HG03571 (cell line): ENCODE results near the gene RAP2C.

Experiments used
- ATAC-seq: cut with Tn5 transposase; IDR thresholded peaks from one replicate; pipeline ENCODE4 v1.9.1; 2021; ENCODE audit not compliant: unreplicated experiment

Gene RAP2C

DNA sequence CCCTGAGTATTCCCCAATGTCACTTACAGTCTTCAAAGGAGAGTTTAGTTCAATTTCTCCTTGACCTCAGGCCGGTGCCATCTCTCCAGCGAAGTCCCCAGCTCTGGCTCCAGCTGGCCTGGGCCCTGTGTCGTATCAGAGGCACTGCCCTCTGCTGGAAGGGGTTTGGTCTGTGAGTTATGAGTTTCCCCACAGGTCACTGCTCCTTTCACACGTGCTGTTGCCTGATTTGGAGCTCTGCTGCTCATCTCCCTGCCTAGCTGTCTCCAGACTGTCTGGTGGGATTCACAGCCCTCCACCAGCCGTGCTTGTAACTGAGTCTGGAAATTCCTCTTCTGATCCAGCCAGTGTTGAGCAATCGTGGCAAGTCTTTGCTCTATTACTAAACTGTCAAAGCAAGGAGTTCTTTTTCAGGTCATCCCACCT is at the start of gene RAP2C:
Gene RAP2C (minus strand): TSS at position 105 of the 426 bp plus-strand sequence. CDS start 2,179 bp downstream, outside the sequence.
- ATAC-seq: peak; percentile 67

DNA sequence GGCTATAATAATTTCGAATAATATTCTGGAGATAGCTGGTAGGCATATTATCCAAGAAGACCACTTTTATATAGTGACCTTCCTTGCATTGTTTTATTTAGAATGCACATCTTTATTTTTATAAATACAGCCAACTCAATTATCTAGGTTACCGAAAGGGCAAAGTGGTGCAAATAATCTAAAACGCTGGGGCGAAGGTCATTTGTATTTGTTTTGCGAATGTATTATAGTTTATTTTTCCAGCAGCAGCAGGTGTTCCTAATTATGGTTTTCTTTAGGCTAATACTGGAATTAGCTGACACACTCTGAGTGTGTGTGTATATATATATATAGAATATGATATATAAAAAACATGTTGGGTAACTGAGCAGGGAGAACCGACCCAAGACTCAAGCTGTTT is 48.1 kb upstream of the RAP2C start:
- no peak for ATAC-seq

DNA sequence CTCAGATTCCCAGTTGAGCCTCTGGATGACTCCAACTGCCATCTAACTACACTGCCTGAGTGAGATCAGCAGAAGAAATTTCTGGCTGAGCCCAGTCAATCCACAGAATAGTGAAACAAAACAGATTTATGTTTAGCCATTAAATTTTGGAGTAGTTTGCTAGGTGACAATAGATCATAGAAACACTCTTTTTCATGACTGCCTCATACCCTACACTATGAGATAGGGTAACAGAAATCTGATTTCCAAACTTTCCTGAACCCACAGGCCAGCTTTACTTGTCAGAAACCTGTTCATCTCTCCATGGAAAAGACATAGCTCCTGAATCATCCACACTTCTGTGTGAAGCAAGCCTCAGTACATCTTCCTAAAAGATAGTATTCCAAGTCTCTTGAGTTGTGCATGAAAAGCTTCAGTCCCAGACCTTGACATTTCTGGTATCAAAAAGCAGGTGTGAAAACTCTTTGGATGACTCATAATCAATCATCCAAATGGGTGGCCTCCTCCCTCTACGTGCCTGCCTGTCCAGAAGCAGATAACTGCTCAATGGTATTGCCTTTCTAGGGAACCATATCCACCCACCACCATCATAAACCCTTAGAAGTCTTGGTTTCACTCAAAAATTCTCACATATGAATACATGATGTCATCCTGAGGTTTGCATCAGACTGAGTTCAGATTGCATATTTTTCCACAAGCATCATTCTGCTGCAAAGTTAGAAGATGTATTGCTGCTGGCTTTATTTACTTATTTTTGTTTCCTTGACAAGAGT is 47.5 kb upstream of the RAP2C start:
- no peak for ATAC-seq

DNA sequence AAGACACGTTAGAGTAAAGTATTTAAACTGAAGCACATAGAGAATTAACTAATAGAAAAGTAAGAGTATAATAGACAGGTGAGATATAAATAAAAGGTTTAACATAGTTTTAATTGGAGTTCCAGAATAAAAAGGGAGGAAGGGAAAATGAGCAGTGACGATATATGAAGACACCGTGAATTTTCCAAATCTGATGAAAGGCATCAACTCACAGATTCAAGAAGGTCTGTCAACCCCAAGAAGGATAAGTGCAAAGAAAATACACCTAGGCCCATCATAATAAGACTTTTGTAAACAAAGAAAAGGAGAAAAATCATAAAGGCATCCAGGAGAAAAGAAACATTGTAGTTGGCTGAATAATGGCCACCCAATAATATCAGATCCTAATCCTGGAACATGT is 43.9 kb upstream of the RAP2C start:
- ATAC-seq: no peak

DNA sequence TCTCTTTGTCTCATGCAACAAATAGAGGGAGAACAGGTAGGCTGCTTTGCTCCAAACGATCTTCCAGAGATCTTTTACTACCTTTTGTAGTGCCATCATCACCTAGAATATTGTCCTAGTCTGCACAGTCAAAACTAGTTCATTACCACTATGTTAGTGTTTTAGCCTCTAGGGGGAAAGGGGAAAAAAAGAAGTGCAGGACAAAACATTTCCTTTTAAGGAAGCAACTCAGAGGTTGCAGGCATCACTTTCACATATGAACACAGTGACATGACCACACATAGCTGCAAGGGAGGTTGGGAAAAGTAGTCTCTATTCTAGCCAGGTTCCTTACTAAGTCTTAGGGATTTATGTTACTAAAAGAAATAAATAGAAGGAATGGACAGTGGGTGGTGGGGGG is 39.3 kb upstream of the RAP2C start:
- ATAC-seq: no peak

DNA sequence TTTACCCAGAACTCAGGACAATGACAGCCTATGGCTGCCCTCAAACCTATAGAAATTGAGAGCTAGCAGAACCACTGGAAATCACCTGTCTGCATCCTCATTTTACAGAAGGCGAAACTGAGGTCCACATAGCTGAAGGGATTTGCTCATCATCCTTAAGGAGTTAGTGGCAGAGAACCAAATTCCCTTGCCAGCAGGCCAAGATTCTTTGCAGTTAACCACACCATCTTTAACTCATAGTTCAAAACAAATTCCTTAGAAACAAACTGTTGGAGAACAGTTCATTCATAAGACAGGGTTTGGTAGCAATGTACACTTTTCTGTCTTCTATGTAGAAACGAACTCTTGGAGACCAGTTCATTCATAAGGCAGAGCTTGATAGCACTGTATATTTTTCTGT is 37.9 kb upstream of the RAP2C start:
- no peak for ATAC-seq

DNA sequence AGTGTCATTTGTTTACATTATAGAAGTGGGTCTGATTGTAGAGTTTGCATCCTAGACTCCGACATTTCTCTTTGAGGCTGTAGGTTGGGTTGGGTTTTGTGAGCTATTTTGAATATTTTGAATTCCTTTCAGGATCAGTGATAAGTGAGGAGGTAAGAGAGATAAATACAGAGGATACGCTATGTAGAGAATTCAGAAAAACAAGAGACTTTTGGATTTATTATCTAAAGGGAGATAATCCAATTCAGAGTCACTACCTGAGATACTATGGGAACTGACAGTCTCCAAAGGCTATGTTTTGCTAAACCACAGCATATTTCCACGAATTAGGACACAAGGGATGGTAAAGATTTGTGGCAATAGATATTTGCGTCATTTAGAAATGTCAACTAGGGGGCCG is 16.9 kb upstream of the RAP2C start:
- ATAC-seq: no peak

DNA sequence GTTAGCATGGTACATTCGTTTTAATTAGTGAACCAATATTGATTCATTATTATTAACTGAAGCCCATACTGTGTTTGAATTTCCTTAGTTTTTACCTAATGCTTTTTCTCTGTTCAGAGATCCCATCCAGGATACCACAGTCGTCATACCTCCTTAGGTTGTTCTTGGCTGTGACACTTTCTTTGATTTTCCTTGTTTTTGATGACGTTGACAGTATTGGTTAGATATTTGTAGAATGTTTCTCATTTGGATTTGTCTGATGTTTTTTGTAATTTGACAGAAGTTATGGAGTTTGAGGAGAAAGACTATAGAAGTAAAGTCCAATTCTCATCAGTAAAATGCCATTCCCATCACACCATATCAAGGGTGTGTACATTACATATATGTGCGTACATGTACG is 16.2 kb upstream of the RAP2C start:
- no peak for ATAC-seq

DNA sequence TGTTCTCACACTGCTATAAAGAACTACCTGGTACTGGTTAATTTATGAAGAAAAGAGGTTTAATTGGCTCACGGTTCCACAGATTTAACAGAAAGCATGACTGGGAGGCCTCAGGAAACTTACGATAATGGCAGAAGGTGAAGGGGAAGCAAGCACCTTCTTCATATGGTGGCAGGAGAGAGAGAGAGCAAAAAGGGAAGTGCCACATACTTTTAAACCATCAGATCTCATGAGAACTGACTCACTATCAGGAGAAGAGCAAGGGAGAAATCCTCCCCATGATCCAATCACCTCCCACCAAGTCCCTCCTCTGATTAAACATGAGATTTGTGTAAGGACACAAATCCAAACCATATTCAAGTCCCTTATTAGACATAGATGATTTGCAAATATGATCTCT is 12.3 kb upstream of the RAP2C start:
- ATAC-seq: no peak

DNA sequence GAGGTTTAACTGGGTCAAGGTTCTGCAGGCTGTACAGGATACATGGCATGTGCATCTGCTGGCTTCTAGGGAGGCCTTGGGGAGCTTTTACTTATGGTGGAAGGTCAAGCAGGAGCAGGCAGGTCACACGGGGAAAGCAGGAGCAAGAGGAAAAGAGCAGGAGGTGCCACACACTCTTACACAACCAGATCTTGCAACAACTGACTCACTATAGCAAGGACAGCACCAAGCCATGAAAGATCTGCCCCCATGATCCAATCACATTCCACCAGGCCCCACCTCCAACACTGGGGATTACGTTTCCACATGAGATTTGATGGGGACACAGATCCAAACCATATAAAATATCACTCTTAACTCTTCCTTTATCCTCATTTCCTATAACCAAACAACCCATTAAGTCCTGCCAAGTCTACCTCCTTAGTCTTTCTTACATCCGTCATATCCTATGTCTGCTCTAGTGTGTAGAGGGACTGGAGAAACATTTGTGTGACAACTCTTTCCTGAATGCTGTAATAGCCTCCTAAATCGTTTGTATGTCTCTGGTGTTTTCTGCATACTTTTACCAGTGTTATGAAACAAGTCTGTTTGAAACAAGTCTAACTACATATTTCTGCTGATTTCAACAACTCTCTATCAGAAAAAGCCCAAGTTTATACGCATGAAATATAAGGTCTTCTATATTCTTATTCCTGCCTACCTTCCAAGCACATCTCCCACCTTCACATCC is 8.3 kb upstream of the RAP2C start:
- no peak for ATAC-seq

DNA sequence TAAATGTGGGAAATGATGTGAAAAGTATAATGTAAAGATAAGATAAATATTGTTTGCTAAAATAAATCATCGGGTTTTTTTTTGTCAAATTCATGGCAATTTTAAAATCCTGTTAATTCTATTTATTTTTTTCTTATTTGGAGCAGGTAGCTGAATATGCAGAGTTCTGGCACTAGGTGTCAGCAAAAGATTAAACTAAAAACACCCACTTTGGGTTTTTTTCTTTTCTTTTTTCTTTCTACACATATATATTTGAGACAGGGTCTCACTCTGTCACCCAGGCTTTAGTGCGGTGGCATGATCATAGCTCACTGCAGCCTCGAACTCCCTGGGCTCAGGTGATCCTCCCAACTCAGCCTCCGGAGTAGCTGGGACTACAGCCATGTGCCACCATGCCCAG is 6.9 kb upstream of the RAP2C start:
- no peak for ATAC-seq

DNA sequence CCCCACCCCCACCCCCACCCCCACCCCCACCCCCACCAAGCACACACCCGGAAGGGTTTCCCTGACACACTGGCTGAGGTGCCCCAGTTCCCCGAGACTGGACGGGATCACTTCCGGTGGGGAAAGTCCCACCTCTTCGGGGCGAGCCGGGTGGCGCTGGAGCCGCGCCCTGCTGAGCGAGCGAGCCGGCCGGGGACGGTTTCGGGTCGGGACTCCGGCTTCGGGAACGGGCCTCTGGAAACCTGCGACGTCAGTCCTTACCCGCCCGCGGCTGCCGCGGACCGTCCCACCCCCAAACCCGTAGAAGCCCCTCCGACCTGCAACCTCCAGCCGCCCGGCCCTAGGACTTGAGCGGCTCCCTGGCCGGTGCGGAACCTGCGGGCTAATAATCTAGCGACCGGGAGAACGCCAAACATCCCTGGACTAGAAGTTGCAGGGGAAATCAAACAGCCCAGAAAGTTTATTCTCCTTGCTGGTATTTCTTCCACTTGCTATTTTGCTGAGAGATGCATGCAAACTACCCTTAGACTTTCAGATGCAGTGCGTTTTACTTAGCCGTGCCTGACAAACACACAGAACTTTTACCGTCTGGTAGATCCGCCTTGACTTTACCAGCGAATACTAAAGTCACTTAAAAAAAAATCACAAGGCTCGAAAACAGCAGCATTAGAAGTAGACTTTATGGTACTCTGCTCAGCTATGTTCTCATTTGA is 991 bp downstream of the RAP2C start:
- ATAC-seq: peak; percentile 45

DNA sequence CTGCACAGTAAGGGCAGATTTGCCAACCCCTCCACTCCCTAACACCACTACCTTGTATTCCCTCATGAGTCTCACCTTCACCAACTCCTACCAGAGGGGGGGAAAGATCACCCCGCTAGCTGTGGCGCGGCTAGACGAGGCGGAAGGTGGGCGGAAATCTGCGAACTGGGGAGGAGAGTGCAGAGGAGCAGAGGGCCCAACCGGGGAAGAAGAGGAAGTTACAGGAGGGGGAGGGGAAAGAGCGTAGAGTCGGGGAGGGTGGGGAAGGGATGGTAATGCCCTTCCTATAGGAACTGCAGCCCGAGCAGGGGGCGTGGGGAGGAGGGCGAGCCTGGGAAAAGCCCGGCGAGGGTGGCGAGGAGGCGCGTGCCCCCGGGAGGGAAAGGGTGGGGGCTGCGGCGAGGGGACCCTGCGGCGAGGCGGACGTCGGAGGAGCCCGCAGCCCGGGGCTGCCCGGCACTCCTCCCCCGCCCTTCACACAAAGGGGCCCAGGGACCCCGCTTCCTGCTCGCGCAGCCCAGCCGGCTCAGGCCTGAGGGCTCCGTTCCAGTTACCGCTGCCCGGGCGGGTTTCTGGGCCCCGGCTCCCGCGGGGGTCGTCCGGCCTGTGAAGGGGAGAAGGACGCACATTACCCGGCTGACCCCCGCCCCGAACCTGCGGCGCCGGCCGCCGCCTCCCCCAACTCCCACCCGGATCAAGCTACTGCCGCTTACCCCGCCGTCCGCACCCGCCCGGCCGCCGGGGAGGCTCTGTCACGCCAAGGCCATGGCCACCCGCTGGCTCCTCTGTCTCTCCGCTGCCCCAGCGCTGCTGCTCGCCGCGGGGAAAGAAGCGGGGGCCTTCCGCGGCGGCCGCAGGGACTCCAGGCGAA is 1.8 kb downstream of the RAP2C start:
- peak; percentile 55 for ATAC-seq

DNA sequence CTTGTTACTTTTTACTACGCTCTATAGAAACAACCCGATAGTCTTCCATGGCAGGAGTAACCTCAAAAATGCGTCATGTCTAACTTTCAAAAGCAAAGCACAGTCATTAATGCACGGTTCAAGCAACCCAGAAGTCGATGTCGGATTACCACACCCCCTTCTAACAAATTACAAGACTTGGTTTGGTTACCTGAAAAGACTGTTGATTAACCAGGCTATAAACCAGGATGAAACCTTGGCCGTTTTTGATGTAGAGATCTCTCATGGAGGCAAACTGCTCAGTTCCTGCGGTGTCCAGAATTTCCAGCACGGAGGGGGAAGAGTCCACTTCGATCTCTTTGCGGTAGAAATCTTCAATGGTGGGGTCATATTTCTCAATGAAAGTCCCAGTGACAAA is 2.4 kb downstream of the RAP2C start:
- peak; percentile 17 for ATAC-seq

DNA sequence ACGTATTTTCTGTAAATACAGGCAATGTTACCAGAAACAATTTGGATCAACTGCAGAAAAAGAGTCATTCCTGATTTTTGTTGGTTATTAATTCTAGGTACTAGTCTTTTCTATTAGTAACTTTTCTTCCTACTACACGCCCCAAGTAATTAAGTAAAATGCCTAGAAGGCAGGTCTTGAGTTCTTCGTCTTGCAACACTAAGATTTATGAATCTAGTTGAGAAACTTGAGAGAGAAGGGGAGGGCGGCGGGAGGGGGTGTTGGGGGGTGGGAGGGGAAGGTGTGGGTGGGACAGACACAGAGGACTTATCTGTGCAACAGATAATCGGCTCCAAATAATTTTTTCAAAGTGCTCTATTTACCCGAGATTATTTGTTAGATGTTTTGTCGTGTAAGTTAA is 3.0 kb downstream of the RAP2C start:
- no peak for ATAC-seq

DNA sequence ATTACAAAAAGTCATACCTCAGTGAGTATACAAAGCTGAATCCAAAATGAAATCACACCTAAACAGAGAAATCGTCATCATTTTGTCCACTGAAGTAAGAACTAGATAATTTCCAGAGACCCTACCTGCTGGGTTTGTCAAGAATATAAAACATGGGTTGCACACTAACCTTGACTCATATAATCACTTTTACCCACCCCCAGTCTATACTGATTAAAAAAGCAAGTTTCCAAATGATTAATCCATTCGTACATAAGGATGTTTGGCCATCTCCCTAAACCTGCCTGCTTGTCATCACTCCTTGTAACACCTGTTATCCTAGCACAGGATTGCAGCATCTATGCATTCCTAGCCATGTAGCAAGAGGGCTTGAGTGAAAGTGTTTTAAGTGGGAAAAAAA is 4.7 kb downstream of the RAP2C start:
- no peak for ATAC-seq

DNA sequence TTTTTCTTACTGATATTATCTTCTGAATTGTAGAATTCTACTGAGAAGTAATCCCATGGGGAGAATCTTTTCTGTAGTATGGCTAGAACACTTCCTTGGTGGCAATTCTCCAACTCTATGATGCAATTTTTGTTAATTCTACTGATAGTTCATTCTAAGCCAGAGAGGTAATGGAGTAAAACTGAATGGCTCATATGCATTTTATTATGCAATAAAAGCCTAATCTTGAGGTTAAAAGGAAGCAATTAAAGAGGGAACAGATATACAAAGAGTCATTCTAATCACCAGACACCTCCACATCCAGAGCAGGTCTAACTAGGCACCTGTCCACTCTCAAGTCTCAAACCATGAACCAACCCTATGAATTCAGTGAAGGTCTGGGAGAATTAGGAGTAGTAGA is 9.7 kb downstream of the RAP2C start:
- ATAC-seq: no peak

DNA sequence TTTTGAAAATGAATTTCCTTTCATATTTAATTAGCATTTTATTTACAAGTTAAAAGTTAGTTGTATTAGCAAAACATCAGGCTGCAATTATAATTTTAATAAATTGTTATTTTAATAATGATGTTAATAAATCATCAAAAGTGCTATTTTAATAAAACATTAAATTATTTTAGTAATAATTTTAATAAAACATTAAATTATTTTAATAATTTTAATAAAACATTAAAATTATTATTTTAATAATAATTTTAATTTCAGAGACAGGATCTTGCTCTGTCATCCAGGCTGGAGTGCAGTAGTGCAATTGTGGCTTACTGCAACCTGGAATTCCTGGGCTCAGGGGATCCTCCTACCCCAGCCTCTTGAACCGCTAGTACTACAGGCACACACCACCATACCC is 10.8 kb downstream of the RAP2C start:
- ATAC-seq: no peak

DNA sequence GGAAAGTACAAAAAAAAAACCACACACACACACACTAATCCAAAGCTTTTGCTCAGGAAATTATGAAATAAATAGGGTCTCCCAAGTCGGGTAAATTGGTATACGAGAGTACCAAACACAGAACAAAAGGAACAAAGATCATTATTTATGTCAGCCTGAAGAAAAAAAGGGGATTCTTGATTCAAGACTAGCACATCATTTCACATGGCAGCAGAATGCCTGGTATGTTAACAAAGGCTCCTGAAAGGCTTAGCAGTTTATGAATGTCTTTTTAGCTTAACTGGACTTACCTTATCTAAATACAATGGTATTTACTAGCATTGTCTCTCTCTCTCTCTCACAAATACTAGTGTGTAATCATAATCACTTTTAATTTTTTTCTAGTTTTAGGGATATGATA is 11.3 kb downstream of the RAP2C start:
- no peak for ATAC-seq

DNA sequence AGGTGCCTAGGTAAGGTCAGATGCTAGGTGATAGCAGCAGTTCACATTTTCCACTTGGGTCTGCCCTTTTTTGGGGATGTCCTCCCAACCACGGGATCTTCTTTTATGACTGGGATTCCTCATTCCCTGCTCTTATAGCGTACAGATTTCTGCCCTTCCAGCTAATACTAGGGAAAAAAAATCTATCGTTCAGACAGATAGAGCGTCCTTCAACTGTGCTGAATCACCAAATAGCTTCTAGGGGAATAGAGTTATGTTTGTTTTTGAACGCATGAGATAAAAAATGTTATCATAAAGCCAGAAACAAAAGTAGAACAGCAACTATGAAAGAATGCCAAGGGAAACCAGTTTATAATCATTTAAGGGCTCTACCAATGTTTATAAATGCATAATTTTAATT is 13.0 kb downstream of the RAP2C start:
- no peak for ATAC-seq

DNA sequence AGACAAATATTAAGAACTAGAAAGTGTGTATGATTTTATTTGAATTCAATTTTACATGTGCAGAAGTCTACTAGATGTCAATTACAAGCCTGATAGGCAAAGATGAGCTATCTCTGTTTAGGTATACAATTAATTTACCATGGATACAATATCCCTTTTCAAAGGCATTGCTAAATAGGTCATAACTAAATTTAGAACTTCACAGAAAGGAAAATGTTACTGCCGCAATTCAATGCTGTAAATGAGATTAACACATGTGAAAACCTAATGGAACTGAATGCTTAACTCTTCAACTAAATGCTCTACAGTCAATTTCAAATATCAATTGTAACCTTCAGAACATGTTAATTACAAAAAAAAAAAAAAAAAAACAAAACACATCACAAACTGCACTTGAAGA is 14.6 kb downstream of the RAP2C start:
- ATAC-seq: no peak
